Activated effector memory CD4-positive, alpha-beta T cell treated with Interleukin-2 at 50 U/mL for 16 hours (primary cell): ENCODE results near the gene DNHD1.

Source experiments
- DNase-seq: peaks from one replicate; pipeline ENCODE4 v3.0.0-alpha.2; 2020

Gene DNHD1

DNA sequence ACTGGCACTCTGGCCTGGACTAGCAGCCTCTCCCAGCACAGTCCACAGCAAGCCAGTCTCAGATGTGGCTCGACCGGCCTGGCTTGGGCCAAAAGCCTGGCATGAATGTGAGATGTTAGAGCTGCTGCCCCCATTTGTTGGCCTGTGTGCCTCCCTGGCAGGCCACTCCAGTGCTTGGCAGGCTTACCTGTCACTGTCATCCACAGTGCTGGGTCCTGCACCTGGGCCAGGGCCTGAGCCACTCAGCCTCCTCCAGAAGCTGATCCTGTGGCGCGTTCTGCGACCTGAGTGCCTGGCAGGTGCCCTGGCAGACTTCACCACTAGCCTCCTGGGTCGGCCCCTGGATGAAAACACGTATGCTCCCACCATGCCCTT, 70.3 kb downstream of the DNHD1 start:
- no peak for DNase-seq

DNA sequence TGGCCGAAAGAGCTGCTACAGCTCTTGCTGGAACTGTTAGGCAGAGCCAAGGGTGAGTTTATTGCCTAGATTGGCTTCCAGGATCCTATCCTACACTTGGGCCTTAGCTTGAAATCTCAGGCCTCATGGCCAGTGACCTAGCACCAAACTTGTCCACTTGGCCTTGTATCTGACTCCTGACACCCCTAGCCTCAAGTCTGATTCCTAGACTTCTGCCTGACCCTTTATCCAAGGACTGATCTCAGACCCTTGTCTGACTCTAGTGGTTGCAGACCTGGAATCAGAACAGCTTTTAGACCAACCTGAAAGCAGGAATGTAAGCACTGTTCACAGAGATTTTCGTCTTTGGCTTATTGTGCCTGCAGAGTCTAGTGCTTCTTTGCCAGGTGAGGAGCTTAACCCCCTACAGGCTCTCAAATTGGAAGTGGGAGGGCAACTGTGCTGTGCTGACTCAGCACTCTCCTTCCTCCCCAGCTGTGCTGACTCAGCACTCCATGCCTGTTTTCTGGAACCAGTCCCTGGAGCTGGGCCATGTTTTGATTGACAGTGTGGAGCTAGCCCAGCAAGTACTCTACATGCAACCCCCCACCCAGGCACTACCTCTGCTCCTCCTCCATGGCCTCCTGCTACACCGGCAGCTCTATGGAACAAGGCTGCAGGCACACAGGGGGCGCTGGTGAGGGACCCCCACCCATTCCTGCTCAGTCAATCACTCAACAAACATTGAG, 71.3 kb downstream of the DNHD1 start:
- no peak for DNase-seq

DNA sequence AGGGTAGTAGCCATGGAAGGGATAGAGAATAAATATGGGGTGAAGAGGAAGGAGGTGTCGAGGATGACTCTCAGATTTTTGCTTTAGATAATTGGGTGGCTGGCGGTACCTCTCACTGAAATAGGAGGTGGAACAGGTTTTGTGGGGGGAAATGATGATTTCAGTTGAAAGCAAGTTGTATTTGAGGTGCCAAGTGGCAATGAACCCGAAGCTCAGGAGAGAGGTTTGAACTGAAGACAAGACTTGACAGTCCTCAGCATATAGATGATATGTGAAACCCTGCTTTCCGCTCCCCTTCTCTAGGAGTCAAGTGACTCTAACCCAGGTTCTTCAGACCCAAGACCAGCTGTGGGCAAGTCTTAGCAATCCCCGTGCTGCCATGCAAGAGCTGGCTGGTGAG, 72.6 kb downstream of the DNHD1 start:
- DNase-seq: no peak

DNA sequence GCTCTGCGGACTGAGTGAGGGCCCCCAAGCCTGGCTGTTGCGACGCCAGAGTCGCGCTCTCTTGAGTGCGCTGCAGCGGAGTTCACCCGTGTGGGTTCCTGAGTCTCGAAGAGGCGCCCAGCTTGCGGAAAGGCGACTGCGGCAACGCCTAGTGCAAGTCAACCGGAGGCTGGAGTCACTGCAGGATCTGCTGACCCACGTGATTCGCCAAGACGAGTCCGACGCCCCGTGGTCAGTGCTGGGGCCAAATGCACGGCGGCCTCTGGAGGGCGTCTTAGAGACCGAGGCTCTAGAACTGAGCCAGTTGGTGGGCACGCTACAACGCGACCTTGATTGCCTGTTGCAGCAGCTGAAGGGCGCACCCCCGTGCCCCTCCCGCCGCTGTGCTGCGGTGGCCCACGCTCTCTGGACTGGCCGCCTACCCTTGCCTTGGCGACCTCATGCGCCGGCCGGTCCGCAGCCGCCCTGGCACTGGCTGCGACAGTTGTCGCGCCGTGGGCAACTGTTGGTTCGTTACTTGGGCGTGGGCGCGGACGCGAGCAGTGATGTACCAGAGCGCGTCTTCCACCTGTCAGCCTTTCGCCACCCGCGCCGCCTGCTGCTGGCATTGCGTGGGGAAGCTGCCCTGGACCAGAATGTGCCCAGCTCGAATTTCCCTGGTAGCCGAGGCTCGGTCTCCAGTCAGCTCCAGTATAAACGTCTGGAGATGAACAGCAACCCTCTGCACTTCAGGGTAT, 73.8 kb downstream of the DNHD1 start:
- DNase-seq: no peak

DNA sequence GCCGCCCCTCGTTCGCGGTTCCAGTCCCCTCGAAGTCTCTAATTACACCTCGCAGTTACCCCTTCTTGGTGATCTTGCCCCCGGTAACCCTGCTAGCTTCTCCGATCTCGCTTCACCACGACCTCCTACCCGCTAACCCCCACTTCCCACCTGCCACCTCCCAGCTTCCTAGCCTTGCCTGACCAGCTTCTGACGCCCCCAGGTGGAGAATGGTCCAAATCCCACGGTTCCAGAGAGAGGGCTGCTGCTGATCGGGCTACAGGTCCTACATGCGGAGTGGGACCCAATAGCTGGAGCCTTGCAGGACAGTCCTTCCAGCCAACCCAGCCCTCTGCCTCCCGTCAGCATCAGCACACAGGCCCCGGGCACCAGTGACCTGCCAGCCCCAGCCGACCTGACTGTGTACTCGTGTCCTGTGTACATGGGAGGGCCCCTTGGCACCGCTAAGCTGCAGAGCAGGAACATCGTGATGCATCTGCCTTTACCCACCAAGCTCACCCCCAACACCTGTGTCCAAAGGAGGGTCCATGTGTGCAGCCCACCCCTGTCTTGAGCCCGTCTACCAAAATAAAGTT, 74.4 kb downstream of the DNHD1 start:
- no peak for DNase-seq

DNA sequence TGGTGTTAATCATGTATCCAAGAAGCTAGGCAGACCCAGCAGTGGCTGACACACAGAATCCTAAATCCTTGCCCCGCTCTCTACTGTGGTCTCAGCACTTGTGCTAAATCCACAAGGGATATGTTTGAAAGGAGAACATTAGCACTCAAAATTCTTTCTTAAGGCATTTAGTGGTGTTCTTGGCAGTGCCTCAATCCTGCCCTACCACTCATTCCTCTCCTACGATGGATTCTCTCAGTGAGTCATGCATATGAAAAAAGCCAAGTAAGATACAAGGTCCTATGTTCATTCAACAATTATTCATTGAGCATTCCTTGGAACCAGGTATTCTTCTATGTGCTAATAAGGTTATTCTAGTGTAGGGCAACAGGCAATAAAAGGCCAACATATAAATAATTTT, 75.1 kb downstream of the DNHD1 start:
- DNase-seq: no peak

DNA sequence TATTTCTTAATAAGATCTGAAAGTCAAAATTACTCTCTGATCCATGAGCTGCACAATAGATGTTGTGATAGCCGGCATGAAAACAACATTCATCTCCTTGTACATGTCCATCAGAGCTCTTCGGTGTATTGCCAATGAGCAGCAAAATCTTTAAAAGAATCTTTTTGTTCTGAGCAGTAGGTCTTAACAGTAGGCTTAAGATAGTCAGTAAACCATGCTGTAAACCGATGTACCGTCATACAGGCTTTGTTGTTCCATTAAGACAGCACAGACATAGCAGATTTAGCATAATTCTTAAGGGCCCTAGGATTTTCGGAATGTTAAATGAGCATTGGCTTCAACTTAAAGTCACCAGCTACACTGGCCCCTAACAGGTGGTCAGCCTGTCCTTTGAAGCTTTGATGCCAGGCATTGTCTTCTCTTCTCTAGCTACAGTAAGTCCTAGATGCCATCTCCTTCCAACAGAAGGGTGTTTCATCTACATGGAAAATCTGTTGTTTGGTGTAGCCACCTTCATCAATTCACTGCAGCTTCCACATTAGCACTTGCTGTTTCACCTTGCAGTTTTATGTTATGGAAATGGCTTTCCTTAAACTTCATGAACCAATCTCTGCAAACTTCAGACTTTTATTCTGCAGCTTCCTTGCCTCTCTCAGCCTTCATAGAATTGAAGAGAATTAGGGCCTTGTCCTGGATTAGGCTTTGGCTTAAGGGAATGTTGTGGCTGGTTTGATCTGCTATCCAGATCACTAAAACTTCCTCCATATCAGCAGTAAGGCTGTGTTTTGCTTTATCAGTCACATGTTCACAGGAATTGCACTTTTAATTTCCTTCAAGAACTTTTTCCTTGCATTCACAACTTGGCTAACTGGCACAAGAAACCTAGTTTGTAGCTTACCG, 78.0 kb downstream of the DNHD1 start:
- no peak for DNase-seq

DNA sequence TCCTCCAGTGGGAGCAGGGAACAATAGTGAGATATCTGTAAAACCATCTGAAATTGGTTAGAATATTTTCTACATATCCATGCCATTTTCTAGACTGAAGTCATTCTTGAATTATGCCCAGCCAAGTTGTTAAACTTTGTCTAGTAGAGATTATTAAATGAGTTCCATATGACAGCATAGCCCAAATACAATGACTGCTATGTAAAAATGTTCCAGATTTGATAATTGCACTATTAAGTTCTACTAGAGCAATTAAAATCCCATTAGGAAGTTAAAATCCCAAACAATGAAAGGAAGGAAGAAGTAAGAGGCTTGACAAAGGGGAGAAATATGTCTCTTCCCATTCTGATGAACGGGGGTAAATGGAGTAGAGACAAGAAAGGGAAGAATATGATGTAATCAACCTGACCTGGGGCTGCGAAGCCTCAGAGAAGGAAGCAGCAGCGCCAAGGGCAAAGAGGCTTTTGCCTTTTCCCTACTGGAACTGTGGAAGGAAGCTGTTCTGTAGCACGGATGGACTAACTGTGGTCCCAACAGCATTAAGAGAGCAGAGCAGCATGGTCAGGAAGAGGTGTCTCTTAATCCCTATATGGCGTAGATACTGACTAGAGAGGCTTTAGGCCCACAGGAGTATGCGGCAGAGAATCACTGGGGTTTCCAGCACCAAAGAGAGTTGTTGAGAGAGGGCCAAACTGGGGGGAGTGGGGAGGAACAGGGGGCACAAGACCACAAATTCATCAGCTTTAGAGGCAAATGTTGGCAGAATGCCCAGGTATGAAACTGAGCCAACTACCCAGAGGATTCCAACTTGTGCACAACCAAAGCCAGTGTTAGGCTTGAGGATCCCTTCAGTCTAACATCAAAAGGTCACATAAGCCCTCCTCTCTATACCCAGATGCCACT, 79.6 kb downstream of the DNHD1 start:
- no peak for DNase-seq

DNA sequence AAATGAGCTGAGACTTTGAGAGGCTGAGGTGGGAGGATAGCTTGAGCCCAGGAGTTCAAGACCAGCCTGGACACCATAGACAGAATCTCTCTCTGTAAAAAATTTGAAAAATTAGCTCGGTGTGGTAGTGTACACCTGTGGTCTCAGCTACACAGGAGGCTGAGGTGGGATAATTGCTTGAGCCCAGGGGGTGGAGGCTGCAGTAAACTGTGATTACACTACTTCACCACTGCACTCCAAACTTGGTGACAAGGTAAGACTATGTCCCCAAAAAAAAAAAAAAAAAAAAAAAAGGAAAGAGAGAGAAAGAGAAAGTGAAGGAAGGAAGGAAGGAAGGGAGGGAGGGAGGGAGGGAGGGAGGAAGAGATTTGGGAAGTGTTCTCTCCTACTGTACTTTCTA, 81.1 kb downstream of the DNHD1 start:
- no peak for DNase-seq

DNA sequence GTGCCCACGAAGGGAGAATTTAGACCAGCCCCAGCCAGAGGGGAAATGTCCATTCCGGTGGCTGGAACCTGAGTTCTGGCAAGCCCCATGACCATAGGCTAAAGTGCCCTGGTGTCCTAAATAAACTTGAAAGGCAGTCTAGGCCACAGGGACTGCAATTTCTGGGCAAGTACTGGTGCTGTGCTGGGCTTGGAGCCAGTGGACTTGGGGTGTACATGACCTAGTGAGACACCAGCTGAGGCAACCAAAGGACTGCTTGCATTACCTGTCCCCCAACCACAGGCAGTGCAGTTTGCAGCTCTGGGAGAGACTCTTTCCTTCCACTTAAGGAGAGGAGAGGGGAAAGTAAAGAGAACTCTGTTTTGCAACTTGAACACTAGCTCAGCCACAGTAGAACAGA, 82.6 kb downstream of the DNHD1 start:
- DNase-seq: no peak

DNA sequence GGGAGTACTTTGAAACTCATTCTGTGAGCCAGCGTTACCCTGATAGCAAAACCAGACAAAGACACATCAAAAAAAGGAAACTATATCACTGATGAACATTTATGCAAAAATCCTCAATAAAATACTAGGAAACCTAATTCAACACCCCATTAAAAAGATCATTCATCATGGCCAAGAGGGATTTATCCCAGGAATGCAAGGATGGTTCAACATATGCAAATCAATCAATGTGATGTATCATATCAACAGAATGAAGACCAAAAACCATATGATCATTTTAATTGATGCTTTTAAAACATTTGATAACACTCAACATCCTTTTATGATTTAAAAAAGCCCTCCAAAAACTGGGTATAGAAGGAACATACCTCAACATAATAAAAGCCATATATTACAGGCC, 86.5 kb downstream of the DNHD1 start:
- no peak for DNase-seq

DNA sequence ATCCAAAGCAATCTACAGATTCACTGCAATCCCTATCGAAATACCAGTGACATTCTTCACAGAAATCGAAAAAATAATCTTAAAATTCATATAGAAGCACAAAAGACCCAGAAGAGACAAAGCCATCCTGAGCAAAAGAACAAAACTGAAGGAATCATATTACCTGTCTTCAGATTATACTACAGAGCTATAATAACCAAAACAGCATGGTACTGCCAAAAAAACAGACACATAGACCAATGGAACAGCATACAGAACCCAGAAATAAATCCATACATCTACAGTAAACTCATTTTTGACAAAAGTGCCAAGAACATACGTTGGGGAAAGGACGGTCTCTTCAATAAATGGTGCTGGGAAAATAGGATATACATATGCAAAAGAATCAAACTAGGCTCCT, 87.4 kb downstream of the DNHD1 start:
- no peak for DNase-seq

DNA sequence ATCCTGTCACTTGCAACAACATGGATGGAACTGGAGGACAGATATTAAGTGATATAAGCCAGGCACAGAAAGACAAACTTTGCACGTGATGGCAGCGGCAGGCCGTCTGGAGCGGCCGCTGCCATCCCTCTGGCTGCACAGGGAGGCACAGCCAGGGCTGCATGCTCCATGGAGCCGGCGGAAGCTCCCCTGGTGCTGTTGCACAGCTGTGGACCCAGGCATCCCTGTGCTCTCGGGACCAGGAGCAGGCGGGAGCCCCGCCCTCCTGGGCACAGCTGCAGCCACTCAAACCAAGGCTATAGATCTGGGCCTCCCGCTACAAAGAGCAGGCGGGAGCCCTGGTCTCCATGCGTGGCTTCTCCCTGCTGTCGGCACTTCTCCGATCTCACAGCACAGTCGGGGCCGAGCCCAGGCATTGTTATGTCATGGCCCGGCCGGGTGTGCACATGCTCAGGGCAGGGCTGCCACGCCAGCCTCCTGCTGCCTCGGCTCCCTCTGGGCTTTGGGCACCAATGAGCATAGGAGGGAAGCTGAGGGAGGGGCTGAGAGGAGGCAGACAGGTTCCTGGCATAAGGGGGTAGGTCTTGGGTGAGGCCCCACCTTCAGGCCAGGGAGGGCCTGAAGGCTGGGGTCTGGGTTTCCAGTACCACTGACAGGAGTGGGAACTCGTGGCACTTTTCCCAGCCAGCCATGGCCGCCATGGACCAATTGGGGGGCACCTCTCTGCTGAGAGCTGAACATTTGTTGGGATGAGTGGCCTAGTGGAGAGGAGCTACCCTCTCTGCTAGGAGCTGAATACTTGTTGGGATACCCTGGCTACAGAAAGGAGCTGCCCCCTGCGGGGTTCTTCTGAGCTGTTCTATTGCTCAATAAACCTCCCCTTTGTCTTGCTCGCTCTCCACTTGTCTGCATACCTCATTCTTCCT, 89.6 kb downstream of the DNHD1 start:
- DNase-seq: no peak

DNA sequence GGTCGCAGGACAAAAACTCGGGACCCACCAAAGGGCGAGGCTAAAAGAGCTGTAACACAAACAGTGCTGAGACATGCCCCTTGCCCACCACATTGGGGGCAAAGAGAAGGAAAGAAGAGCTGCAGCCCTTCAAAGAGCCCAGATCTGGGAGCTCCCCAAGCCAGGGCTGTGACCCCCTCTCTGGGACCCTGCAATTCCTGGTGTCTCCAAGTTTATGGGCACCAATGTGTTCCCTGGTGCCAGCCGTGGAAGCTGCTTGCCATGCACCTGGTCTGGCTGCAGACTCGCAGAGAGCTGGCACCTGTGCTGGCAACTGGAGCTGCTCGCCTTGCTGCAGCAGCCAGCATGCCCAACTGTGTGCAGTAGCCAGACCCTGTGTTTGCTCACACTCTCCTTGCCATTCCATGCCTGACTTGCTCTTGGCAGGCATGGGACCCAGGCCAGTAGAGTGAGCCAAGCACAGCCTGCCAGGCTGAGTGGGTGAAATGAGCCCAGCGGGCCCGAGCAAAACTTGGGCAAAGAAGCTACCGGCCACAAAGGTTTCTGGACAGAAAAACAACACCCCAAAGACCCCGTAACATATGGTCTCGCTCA, 90.4 kb downstream of the DNHD1 start:
- DNase-seq: no peak

DNA sequence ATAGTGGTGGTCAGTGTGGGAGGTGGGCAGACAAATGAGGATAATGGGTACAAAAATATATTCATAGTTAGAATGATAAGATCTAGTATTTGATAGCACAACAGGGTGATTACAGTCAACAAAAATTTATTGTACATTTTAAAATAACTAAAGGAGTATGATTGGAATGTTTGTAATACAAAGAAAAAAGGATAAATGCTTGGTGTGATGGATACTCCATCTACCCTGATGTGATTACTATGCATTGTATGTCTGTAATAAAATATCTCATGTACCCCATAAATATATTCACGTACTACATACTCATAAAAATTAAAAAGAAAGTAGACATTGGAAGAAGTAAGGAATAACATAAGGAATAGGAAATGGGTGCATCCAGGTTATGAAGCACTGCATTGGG, 90.9 kb downstream of the DNHD1 start:
- DNase-seq: no peak

DNA sequence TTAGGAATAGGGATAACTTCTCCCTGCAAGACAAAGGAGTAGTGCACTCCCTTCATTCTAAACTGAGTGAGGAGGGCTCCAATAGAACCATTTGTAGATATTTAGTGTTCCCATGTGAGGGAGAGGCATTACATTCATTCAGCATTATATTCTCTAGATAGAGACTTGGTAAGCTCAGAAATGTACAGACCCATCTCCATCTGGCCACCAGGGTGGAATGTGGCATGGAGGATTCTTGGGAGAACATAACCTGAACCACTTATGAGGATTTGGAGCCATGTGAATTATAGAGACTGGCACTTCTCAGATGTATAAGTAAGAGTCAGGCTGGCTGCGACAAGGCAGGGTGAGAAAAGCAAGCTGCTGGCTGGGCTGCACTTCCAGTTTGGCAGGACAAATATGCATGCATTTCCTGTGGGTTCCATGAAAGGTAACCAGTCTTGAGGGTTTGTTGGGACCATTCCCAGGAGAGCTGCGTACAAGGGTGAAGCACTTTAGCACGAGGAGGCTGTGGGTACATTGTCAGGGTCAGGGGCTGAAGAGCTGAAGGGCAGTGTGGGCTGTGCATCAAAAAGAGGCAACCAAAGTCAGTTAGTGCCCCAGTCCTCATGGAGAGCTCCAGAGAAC, 97.2 kb downstream of the DNHD1 start:
- no peak for DNase-seq

DNA sequence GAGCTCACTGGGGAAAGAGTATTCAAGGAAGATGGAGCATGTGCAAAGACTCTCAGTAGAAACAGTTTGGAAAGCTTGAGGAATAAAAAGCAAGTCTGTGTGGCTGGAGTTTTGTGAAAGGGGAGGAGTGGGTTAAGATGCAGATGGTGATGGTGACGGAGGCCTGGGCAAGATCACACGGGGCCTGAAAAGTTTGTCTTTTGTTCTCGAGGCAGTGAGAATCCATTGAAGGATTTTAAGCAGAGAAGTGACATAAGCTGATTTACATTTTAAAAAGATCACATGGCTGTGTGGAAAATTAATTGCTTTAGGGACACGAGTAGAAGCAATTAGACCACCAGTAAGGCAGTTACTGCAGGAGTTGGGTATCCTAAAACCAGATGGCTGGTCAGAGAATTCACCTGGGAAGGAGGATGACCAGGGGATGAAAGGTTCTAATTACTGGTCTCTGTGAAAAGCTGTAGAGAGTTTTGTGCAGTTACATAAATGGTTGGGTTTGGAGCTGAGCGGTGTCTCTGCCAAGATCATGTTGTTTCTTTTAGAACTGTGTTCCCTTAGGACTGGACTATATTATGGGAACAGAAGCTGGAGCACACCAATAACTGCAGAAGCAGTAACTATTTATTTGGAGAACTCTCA, 99.3 kb downstream of the DNHD1 start:
- DNase-seq: no peak

DNA sequence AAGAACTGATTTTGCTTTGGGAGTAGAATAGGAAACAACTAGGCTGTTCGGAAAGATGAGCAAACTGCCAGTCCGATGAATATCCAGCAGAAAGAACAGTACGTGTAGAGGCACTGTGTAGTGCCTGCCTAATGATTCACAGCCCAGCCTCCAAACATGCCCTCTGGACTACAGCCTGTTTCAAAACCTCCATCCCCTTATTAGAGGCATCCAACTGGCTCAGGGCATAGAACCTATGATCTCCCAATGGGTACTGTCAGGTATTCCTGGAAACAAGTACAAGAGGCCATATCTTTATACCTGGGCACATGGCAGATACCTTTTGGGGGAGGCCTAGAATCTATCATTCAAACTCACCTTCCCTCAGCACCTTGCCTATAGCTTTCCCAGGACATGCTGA, 101.5 kb downstream of the DNHD1 start:
- no peak for DNase-seq

DNA sequence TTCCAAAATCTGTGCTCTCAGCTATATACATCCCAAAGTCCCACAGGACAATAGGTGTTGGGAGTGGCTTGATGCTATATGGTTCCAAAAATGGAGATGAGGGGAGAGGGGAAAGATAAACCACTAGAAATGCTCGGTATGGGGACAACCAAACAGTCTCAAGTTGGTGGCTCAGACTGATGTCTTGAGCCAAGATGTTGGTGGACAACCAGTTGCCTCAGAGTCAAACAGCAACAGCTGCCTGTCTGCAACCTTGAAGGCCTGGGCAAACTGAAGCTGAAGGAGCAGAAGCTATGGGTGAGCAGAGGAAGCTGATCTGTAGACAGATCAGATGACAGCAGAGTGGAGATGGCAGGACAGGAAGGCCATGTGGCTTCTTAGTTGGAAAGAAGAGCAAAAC, 102.4 kb downstream of the DNHD1 start:
- DNase-seq: no peak

DNA sequence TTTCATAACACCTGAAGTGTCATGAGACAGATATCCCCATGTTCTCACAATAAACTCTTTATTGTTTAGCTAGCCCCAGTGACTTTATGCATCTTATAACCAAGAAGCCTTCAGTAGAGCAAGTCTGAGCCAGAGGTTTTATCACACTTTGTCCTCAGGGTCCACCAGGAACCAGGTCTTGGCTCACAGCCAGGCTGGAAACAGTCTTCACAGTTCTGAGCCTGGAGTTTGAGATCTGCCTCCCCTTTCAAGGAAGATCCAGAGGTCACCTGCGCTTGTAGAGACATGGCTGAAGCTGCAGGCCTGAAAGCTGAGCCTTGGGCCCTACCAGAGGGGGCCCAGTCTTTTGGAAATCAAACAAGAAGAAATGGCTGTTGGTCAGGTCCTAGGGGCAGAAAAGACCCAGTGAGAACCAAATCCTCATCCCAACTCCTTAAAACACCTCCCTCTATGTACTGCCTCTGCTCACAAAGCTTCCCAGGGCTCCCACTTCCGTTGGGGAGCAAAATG, 102.9 kb downstream of the DNHD1 start:
- no peak for DNase-seq
